ENCODE results near the gene RIT2. TPM values are rescaled to one million over a fixed set of nuclear protein-coding genes. Genes with fewer than 3 reads are reported as not detected.

The RIT2 gene
- polyA plus RNA-seq, 1 of the 3 experiments (the other 2 are of a cell fraction) = not detected

GRCh38 chr18:43043626-43044025 is 71.9 kb downstream of the RIT2 start:
- H2AFZ ChIP-seq (ENCODE audit: low read depth) = no peak overlapping the region
- no peak overlapping the region for H3K4me2 ChIP-seq
- no peaks in the 10 kb centered on the region for H3K27me3 ChIP-seq (ENCODE audit: insufficient read depth)
- TF ChIP-seq EZH2phosphoT487 (IDR thresholded peaks at IDR 0.05; ENCODE audit: borderline replicate concordance, low read depth) (no peak), IRF3 (IDR thresholded peaks at IDR 0.05; ENCODE audit: low read depth, low read length) (no peak), TAF1 (IDR thresholded peaks at IDR 0.05; ENCODE audit: borderline replicate concordance, low read depth, low read length) (no peak), USF1 (IDR thresholded peaks at IDR 0.05; ENCODE audit: borderline replicate concordance, low read depth) (no peak), MEF2A (IDR thresholded peaks at IDR 0.05; ENCODE audit: borderline replicate concordance, low read depth) (no peak), NRF1 (IDR thresholded peaks at IDR 0.05; ENCODE audit: low read depth, low read length) (no peak), MXI1 (IDR thresholded peaks at IDR 0.05; ENCODE audit: low read depth, low read length) (no peak), ELF1 (IDR thresholded peaks at IDR 0.05) (no peak), SIN3A (IDR thresholded peaks at IDR 0.05; ENCODE audit: borderline replicate concordance, low read depth, low read length) (no peak), CHD2 (IDR thresholded peaks at IDR 0.05; ENCODE audit: low read length, partially characterized antibody) (no peak), YY1 (IDR thresholded peaks at IDR 0.05; ENCODE audit: low read depth) (no peak), RXRA (IDR thresholded peaks at IDR 0.05; ENCODE audit: borderline replicate concordance, low read depth) (no peak), FOXM1 (IDR thresholded peaks at IDR 0.05; ENCODE audit: low read depth) (no peak), ZBTB33 (IDR thresholded peaks at IDR 0.05; ENCODE audit: borderline replicate concordance, low read depth) (no peak), USF2 (IDR thresholded peaks at IDR 0.05; ENCODE audit: borderline replicate concordance, low read depth, low read length) (no peak), FOSL2 (IDR thresholded peaks at IDR 0.05; ENCODE audit: borderline replicate concordance, low read depth) (no peak), PBX3 (IDR thresholded peaks at IDR 0.05) (no peak), GABPA (IDR thresholded peaks at IDR 0.05; ENCODE audit: low read depth) (no peak), RCOR1 (IDR thresholded peaks at IDR 0.05; ENCODE audit: low read length) (no peak), FOXJ3 (CRISPR knock-in tag; IDR thresholded peaks at IDR 0.05) (no peak)
- H3K27ac ChIP-seq (ENCODE audit: low read depth in 2 of 2, low read length in 1 of 2) = no peak overlapping the region
- no peaks in the 10 kb centered on the region for H3K4me1 ChIP-seq (ENCODE audit: control insufficient read depth in 1 of 2, insufficient read depth in 2 of 2, low read depth in 1 of 2, low read length in 1 of 2)
- H3K9ac ChIP-seq = no peak overlapping the region
- H3K79me2 ChIP-seq (ENCODE audit: insufficient read depth) = no peaks in the 10 kb centered on the region
- H4K20me1 ChIP-seq (ENCODE audit: insufficient read depth) = no peaks in the 10 kb centered on the region
- H3F3A ChIP-seq (replicated peaks; ENCODE audit: insufficient read depth) = no peaks in the 10 kb centered on the region
- ChIA-PET POLR2A (no interaction called here), CTCF (interaction anchor here (1.7 kb wide), 1 partner anchor 10 kb away, joined by 4 read pairs; no protein-coding TSS in a partner anchor)
- H3K36me3 ChIP-seq (replicated peaks in 1 of 2; ENCODE audit: control insufficient read depth in 1 of 2, insufficient read depth in 2 of 2, low read length in 1 of 2) = no peaks in the 10 kb centered on the region
- H3K9me3 ChIP-seq = no peaks in the 10 kb centered on the region
- H3K9me2 ChIP-seq = no peaks in the 10 kb centered on the region
- no peak overlapping the region for H3K4me3 ChIP-seq (ENCODE audit: low read depth in 2 of 2, low read length in 1 of 2)
- no peak for DNase-seq
- WGBS (ENCODE audit: low lambda C conversion rate) = 35% methylated on average over 4 of the region's 4 CpGs
